ENCODE data around the gene SPATA18. TPM values are rescaled to one million over a fixed set of nuclear protein-coding genes. Genes with fewer than 3 reads are reported as not detected.

The SPATA18 gene
- polyA plus RNA-seq, 1 donor (not counting 4 experiments of a cell fraction or from before 2014, with no cell fraction given), result 5.6 TPM

DNA sequence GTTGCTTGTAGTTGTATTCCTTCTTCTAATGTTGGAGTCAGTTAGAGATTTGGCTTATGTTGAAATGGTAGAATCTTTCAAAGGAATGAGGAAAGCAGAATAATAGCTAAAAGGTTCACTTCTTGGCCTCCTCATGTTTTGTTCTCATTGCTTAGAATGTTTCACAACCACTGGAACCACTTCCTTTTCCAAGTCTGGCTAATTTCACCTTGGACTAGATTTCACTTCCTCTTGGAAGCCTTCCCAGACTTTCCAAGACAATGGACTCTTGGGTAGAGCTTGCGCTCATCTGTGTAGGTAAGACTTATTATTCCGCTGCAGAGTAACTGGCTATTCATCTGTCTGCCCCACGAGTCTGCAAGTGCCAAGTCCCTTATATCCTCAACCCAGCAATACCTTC is 8.3 kb downstream of the SPATA18 start:
- H3K9ac ChIP-seq (ENCODE audit: control insufficient read depth, extremely low read depth, insufficient read depth, low read length), result no peak overlapping the region
- no peak for TF ChIP-seq EZH2 (IDR thresholded peaks at IDR 0.05; ENCODE audit: low read length)
- TF ChIP-seq, protein P1, sequence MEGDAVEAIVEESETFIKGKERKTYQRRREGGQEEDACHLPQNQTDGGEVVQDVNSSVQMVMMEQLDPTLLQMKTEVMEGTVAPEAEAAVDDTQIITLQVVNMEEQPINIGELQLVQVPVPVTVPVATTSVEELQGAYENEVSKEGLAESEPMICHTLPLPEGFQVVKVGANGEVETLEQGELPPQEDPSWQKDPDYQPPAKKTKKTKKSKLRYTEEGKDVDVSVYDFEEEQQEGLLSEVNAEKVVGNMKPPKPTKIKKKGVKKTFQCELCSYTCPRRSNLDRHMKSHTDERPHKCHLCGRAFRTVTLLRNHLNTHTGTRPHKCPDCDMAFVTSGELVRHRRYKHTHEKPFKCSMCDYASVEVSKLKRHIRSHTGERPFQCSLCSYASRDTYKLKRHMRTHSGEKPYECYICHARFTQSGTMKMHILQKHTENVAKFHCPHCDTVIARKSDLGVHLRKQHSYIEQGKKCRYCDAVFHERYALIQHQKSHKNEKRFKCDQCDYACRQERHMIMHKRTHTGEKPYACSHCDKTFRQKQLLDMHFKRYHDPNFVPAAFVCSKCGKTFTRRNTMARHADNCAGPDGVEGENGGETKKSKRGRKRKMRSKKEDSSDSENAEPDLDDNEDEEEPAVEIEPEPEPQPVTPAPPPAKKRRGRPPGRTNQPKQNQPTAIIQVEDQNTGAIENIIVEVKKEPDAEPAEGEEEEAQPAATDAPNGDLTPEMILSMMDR (optimal IDR thresholded peaks at IDR 0.05 in 1 of 3, IDR thresholded peaks at IDR 0.05 in 1 of 3, conservative IDR thresholded peaks at IDR 0.05 in 1 of 3; ENCODE audit: extremely low read depth in 1 of 3, insufficient read depth in 2 of 3, low read length in 3 of 3), result no peak
- H3K79me2 ChIP-seq (ENCODE audit: control insufficient read depth, insufficient read depth, low read length), result no peaks in the 10 kb centered on the region
- DNase-seq (ENCODE audit: low read depth, low spot score) (peak; percentile 46), FAIRE-seq (peak; percentile 97)
- no peaks in the 10 kb centered on the region for H3K36me3 ChIP-seq (ENCODE audit: control insufficient read depth in 2 of 2, extremely low read depth in 1 of 2, insufficient read depth in 2 of 2, low read length in 2 of 2)
- H3K4me3 ChIP-seq (ENCODE audit: control insufficient read depth in 2 of 3, extremely low read depth in 1 of 3, insufficient read depth in 2 of 3, low read depth in 1 of 3, low read length in 3 of 3), result no peak overlapping the region
- no peaks in the 10 kb centered on the region for H3K9me3 ChIP-seq (ENCODE audit: control insufficient read depth, low read depth, low read length)
- H3K9me1 ChIP-seq (ENCODE audit: control insufficient read depth, extremely low read depth, insufficient read depth, low read length), result no peaks in the 10 kb centered on the region
- no peaks in the 10 kb centered on the region for H3K27me3 ChIP-seq (ENCODE audit: control insufficient read depth, extremely low read depth, insufficient read depth, low read length)
- peak overlapping the region; percentile 22 for H3K4me2 ChIP-seq (ENCODE audit: control insufficient read depth, extremely low read depth, insufficient read depth, low read depth, low read length)
- peaks cover 21% of the 10 kb centered on the region for H3K4me1 ChIP-seq (ENCODE audit: control insufficient read depth, extremely low read depth, insufficient read depth, low read length)
- peak overlapping the region; percentile 5 for H2AFZ ChIP-seq (ENCODE audit: control insufficient read depth, low read length)
- dilution Hi-C loops (cut with MboI; ENCODE audit: extremely low pct_ligation_motif_present, low sequenced_read_pairs), result no loop called here
- no peak overlapping the region for H3K27ac ChIP-seq (ENCODE audit: control insufficient read depth, insufficient read depth, low read length)
- no peaks in the 10 kb centered on the region for H4K20me1 ChIP-seq (ENCODE audit: control insufficient read depth, extremely low read depth, insufficient read depth, low read length)

DNA sequence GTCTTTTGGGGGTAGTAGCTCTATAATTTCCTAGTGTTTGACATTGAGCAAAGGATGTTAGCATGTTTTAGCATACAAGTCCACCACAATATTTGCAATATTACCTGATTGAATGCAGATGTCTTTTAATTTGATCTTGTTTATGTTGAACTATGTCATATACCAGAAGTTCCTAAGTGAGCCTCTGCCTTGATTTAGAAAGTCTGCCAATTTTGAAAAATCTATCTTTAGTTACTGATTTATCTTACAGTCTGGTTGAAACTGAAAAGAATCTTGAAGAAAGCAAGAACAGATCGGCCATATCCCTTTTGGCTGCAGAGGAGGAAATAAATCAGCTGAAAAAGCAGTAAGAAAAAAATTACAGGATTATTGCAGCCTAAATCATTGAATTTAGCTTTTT is 18.5 kb downstream of the SPATA18 start:
- dilution Hi-C loops (cut with MboI; ENCODE audit: extremely low pct_ligation_motif_present, low sequenced_read_pairs), result no loop called here
- Histone ChIP-seq H3K4me2 (ENCODE audit: control insufficient read depth, extremely low read depth, insufficient read depth, low read depth, low read length) (no peak overlapping the region), H3K9ac (ENCODE audit: control insufficient read depth, extremely low read depth, insufficient read depth, low read length) (no peak overlapping the region), H3K4me3 (ENCODE audit: control insufficient read depth in 2 of 3, extremely low read depth in 1 of 3, insufficient read depth in 2 of 3, low read depth in 1 of 3, low read length in 3 of 3) (no peak overlapping the region), H3K27me3 (ENCODE audit: control insufficient read depth, extremely low read depth, insufficient read depth, low read length) (no peaks in the 10 kb centered on the region), H3K9me3 (ENCODE audit: control insufficient read depth, low read depth, low read length) (no peaks in the 10 kb centered on the region), H4K20me1 (ENCODE audit: control insufficient read depth, extremely low read depth, insufficient read depth, low read length) (no peaks in the 10 kb centered on the region), H3K4me1 (ENCODE audit: control insufficient read depth, extremely low read depth, insufficient read depth, low read length) (no peaks in the 10 kb centered on the region), H3K79me2 (ENCODE audit: control insufficient read depth, insufficient read depth, low read length) (no peaks in the 10 kb centered on the region), H2AFZ (ENCODE audit: control insufficient read depth, low read length) (no peak overlapping the region), H3K9me1 (ENCODE audit: control insufficient read depth, extremely low read depth, insufficient read depth, low read length) (no peaks in the 10 kb centered on the region), H3K36me3 (ENCODE audit: control insufficient read depth in 2 of 2, extremely low read depth in 1 of 2, insufficient read depth in 2 of 2, low read length in 2 of 2) (no peaks in the 10 kb centered on the region), H3K27ac (ENCODE audit: control insufficient read depth, insufficient read depth, low read length) (no peak overlapping the region)
- FAIRE-seq (no peak), DNase-seq (ENCODE audit: low read depth, low spot score) (no peak)
- TF ChIP-seq, protein P1 (optimal IDR thresholded peaks at IDR 0.05 in 1 of 3, IDR thresholded peaks at IDR 0.05 in 1 of 3, conservative IDR thresholded peaks at IDR 0.05 in 1 of 3; ENCODE audit: extremely low read depth in 1 of 3, insufficient read depth in 2 of 3, low read length in 3 of 3), result no peak
- no peak for TF ChIP-seq EZH2 (IDR thresholded peaks at IDR 0.05; ENCODE audit: low read length)

Measured in keratinocyte (primary cell).